HG03432 (cell line): ENCODE measurements around the gene CSNK1A1.
"Not testable (repeated sequence)": the region's sequence is repeated elsewhere in the genome, so short reads cannot be mapped to it uniquely, and the experiment has no call there.

ENCODE experiments used
- ATAC-seq: cut with Tn5 transposase; IDR thresholded peaks from one replicate; pipeline ENCODE4 v1.9.1; 2021; ENCODE audit warnings: mild to moderate bottlenecking, moderate library complexity; ENCODE audit not compliant: unreplicated experiment

CSNK1A1 gene

GRCh38 chr5:149461907-149462306 is 89.3 kb downstream of the CSNK1A1 start:
- ATAC-seq = not testable (repeated sequence)

DNA sequence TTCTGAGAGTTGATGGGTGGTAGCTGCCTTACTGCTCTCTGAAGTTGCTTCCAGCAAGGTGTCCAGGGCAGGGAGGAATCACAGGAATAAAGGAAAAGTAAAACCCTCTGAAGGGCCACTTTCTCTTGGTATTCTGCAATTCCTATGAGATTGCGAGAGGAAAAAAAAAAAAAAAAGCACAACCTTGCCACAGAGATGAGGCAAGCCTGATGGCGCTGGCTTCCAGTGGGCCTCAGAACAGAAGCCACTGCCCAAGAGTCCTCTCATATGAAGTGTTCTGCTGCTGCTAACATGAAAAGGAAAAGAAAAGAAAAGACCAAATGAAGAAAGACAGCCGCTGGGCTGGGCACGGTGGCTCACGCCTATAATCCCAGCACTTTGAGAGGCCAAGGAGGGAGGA is 91.3 kb downstream of the CSNK1A1 start:
- no peak for ATAC-seq

GRCh38 chr5:149457393-149457763 is 93.9 kb downstream of the CSNK1A1 start:
- ATAC-seq = no peak

GRCh38 chr5:149456597-149457392 is 94.4 kb downstream of the CSNK1A1 start:
- ATAC-seq = no peak

GRCh38 chr5:149455889-149456409 is 95.3 kb downstream of the CSNK1A1 start:
- no peak for ATAC-seq

- ATAC-seq = no peak
These were observed 97.4 kb downstream of the CSNK1A1 start for GRCh38 chr5:149453618-149454415.

- no peak for ATAC-seq
These were observed 98.3 kb downstream of the CSNK1A1 start for GRCh38 chr5:149452665-149453617.

- no peak for ATAC-seq
These were observed 99.1 kb downstream of the CSNK1A1 start for GRCh38 chr5:149452007-149452664.

- ATAC-seq = no peak
These were observed 101.0 kb downstream of the CSNK1A1 start for GRCh38 chr5:149450199-149450598.

DNA sequence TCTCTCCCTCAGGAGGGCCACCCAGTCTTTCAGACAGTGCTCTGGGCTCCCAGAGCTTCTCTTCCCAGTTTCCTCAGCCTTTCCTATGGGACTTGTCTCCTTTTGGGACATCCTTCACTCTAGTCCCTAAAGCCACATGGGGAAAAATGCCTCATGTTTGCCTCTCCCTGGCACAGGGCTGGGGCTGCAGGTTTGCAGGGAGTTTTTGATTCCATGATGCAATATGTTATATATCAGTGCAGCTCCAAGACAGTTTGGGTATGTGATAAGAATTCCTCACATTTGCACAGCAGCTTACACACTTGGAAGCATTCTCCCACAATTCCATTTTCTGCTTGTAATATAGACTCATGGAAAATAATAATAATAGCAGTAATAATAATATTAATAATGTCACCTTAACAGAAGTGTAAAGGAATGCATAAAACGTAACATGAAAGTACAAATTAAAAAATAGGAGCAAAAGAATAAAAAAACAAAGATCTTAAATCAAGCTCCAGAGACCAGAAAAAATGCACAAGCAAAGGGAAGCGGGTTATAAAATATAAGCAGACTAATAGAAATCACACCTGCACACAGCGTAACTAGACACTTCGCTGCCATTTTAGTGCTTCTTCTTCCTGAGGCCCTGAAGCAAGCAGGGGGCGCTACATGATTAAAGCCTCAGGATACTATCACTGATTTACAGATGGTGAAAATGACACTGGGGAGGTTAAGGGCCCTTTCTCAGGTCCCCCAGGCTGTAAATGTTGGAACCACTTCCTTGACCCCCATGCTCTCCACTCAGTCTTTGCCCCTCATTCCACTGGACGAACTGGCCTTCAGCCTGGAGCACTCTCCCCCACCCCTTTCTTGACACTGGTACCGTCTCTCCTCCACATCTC is 102.2 kb downstream of the CSNK1A1 start:
- no peak for ATAC-seq

- no peak for ATAC-seq
These were observed 102.8 kb downstream of the CSNK1A1 start for GRCh38 chr5:149448431-149448830.

DNA sequence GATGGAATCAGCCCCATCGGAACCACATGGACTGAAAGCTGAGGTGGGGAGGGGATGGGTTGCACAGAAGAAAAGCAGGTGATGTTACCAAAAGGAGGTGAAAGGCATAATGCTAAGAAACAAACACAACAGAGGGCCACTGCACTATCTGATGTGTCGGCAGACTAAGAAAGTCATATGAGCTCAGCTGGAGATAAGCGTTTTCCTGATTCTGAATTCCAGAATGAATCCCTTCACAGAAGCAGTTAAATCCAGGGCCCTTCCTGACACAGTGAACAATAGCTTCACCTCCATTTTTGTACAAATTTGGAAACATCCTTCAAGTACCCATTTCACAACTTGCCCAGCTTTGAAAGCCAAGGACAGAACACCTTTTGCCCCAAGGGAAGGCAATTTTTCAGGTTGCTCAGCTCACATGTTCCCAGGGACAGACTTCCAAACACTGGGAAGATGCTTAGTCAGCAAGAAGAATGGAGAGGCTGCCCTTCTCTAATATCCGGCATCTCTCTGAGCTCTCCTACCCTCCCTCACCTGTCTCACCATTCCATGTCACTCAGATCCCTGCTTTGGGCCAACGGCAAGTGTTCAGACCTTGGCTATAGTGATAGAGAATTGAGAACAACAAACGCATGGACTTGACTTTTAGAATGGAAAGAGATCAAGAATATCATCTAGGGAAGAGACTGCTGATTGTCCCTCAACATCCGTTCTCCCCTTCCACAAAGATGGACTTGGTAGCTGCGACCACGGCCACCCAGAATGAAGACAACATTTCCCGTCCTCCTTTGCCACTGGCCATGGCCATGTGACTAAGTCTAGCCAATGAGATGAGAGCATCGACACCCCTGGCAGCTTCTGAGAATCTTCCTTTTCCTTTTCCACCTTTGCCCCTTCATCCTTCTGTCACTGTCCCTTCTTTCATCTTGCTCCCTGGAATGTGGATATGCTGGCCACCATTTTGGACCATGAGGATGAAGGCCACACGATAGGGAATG is 103.6 kb downstream of the CSNK1A1 start:
- no peak for ATAC-seq

DNA sequence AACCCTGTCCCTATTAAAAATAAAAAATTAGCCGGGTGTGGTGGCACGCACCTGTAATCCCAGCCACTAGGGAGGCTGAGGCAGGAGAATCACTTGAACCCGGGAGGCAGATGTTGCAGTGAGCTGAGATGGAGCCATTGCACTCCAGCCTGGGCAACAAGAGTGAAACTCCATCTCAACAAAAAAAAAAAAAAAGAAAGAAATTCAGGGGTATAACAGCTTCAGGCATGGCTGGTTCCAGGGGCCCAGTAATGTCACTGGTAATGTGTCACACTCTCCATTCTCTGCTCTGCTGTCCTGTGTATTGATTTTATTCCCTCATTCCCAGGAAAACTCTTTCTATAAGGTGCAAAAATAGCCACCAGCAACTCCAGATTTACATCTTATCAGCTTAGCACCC is 104.4 kb downstream of the CSNK1A1 start:
- not testable (repeated sequence) for ATAC-seq

GRCh38 chr5:149445739-149446369 is 105.4 kb downstream of the CSNK1A1 start:
- no peak for ATAC-seq

DNA sequence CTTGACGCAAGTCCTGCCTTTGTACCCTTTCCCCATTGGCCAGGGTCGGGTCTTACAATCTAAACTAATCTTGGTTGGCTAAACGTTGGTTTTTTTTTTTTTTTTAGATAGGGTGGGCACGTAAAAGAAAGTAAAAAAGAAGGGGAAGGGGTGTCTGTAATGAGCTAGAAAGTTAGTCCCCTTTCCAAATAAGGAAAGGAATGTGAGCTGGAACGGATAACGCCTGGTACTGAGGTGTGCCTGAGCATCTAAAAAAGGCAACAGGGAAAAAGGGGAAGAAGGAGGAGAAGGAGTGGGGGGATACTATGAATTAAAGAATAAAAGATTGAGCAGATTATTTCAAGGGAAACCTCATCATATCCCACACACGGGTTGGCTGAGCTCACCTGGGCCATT is 105.9 kb downstream of the CSNK1A1 start:
- no peak for ATAC-seq

- ATAC-seq = not testable (repeated sequence)
These were observed 106.8 kb downstream of the CSNK1A1 start for GRCh38 chr5:149444430-149444829.

- no peak for ATAC-seq
These were observed 108.0 kb downstream of the CSNK1A1 start for GRCh38 chr5:149443210-149443609.
